GM04504 (cell line): ENCODE measurements around the gene BCL3.
A peak's percentile ranks its signal among the peaks of the same experiment; 100 is the strongest.
"Not testable (repeated sequence)": the region's sequence is repeated elsewhere in the genome, so short reads cannot be mapped to it uniquely, and the experiment has no call there.

Experiments used
- DNase-seq: peaks from one replicate; pipeline ENCODE4 v3.0.0-alpha.2; 2012; ENCODE audit warnings: low read depth

Gene BCL3, protein sequence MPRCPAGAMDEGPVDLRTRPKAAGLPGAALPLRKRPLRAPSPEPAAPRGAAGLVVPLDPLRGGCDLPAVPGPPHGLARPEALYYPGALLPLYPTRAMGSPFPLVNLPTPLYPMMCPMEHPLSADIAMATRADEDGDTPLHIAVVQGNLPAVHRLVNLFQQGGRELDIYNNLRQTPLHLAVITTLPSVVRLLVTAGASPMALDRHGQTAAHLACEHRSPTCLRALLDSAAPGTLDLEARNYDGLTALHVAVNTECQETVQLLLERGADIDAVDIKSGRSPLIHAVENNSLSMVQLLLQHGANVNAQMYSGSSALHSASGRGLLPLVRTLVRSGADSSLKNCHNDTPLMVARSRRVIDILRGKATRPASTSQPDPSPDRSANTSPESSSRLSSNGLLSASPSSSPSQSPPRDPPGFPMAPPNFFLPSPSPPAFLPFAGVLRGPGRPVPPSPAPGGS

DNA sequence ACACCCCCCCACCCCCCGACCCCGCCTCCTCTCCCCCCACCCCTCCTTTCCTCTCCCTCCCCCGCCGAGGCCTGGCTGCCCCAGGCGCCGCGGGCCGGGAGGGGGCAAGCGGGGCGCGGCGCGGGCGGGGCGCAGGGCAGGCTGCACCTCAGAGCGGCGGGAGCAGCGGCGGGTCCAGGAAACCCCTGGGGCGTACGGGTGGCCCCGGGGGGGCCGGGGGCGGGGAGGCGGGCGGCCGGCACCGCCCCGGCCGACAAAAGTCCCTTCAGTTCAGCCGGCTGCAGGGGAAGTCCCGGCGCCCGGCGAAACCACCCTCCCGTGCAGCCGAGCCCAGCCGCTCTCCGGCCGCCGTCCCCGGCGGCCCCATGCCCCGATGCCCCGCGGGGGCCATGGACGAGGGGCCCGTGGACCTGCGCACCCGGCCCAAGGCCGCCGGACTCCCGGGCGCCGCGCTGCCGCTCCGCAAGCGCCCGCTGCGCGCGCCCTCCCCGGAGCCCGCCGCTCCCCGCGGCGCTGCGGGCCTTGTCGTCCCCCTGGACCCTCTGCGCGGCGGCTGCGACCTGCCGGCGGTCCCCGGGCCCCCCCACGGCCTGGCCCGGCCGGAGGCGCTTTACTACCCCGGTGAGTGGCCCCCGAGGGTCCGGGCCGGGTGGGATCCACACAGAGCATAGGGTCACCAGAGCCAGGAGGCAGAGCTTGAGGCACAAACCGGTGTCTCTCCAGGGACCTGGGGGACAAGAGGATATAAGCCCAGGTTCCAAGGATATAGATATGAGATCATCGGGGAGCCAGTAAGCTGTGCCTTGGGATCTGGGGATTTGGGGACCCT is at the start of gene BCL3:
TSS of gene BCL3 (plus strand) at position 283 of the 829 bp plus-strand sequence. CDS start at position 366, 83 bp downstream.
- DNase-seq = peak; percentile 54

DNA sequence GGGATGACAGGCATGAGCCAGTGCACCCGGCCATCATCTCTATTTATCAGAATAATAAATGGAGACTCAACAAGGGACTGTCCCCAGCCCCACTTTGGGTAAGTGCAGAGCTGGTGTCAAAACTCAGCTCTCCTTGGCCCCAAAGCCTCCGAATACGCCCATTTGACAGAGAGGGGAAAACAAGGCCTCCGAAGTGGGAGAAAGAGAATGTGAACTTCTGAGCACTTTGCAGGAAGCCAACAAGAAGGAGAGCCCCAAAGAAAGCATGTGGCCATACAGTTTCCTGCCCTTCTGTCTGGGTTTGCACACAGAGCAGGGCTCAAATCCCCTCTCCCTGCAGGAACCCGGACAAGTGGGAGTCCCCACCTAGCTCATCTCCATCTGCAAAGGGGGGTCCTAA is 48.0 kb upstream of the BCL3 start:
- DNase-seq = no peak

DNA sequence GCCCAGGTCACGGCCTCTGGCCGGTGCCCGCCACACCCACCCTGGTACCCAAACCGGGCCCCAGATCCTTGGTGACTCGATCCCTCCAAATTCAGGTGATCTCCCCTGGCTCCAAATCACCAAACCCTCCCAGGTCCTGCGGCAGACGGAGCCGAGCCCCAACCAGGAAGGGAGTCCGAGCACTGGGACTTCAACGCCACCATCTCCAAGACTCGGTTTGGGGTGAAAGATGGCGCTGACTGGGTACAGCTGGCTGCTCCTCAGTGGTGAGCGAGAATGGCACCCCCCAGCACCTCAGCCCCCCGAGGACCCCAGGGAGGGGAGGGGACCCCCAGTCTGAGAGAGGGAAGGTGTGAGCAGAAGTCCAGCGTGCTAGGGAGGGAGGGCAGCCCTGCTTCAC is 47.3 kb upstream of the BCL3 start:
- DNase-seq = no peak

DNA sequence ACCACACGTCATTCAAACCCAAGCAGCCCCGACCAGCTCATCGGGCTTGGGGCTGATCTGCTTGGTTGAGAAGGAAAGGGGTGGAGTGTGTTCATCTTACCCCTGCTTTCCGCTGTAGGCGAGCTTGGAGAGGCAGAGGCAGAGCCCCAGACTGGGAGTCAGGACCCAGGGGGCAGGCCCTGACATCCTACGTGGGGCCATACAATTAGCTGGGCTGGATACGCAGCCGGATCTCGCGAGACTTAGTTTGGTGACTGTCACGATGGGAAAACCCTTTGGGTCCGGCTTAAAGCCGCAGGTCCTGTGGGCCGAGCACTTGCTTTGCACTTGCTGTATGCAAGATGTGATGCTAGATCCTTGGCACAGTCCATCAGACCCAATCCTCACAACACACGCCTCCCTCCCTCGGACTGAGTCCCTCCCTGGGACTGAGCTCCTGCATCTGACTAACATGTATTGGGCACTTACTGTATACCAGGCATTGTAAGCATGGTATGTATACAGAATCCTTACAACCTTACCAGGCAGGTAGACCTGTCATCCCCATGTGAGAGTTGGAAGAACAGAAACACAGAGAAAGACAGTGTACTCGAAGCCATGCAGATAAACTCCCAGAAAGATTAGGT is 45.8 kb upstream of the BCL3 start:
- DNase-seq = no peak

DNA sequence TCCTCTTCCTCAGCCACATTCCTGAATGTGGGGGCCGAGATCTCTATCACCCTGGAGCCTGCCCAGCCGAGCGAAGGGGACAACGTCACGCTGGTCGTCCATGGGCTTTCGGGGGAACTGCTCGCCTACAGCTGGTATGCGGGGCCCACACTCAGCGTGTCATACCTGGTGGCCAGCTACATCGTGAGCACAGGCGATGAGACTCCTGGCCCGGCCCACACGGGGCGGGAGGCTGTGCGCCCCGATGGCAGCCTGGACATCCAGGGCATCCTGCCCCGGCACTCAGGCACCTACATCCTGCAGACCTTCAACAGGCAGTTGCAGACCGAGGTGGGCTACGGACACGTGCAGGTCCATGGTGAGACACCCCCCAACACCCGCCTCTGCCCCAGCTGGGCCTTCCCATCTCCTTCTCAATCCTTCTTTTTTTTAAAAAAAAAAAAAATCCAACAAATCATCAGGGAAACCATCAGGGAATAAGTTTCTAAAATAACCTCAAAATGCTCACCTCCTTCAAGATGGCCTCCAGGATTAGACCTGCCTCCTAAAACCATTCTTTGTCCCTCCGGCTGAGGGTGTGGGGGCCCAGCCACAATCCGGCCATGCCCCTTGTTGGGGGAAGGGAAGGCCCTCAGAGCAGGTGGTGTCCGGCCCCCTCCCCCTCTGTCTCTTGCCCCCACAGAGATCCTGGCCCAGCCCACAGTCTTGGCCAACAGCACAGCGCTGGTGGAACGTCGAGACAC is 45.0 kb upstream of the BCL3 start:
- no peak for DNase-seq

DNA sequence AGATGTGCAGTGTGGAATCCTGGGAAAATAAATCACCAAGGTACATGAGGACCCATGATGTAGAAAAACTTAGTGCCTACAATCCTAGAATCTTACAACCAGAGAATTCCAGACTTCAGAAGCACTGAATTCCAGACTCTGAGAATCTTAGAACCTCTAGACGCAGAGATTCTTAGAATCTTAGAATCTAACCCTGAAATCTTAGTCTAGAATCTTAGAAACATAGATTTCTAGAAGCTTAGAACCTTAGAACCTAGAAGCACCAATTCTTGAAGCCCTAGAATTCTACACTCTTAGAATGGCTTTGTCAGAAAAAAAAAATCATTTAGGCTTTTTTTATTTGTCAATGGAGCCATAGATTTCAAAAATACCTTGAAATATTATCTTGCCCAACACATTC is 43.5 kb upstream of the BCL3 start:
- DNase-seq = no peak

DNA sequence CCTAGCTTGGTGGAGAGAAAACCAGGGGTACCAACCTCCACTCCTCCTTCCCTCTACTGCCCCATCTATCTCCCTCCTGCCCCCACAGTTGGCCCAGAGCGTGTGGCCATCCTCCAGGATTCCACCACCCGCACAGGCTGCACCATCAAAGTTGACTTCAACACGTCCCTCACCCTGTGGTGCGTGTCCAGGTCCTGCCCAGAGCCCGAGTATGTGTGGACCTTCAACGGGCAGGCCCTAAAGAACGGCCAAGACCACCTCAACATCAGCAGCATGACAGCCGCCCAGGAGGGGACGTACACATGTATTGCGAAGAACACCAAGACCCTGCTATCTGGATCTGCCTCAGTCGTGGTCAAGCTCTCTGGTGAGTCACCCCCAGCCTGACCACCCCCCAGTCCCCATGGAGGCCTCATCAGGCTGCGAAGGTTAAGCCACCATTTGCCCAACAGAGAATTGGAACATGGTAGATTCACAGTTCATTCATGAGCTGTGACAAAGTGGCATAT is 43.0 kb upstream of the BCL3 start:
- no peak for DNase-seq

DNA sequence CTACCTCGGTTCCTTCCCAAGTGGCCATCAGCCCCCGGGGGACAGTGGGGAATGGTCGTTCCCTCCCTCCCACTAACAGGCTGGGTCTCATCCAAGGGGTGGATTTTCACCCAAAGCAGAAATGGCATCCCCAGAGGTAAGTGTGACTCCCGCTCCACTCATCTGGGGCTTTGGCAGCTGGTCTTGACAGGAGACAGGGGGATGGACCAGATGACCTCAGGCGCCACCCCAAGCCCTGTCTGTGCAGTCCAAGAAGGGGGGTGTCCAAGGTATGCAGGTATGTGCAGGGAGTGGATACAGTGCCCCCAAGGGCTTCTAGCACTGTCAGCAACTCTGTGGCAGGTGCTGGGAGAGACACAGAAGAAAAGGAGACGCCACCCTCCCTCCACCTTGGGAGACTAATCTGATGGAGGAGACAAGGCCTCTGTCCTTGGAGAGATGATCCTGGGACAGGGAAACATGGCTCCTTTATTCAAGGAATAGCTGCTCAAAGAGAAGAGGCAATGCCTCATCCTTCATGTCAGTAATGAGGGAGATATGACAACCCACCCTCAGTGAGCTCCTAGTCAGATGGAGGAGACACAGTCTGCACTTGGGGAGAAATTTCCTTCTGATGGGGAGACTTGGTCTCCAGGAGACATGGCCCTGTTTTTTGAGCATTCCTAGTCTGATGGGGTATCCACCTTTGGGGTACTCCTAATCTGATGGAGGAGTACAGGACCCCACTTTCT is 41.8 kb upstream of the BCL3 start:
- DNase-seq = no peak

DNA sequence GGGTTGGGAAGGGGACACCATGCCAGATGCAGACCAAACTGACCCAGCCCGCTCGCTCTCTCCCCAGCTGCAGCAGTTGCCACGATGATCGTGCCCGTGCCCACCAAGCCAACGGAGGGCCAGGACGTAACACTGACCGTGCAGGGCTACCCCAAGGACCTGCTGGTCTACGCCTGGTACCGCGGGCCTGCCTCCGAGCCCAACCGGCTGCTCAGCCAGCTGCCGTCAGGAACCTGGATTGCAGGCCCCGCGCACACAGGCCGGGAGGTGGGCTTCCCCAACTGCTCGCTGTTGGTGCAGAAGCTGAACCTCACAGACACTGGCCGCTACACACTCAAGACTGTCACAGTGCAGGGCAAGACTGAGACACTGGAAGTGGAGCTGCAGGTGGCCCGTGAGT is 40.7 kb upstream of the BCL3 start:
- DNase-seq = no peak

DNA sequence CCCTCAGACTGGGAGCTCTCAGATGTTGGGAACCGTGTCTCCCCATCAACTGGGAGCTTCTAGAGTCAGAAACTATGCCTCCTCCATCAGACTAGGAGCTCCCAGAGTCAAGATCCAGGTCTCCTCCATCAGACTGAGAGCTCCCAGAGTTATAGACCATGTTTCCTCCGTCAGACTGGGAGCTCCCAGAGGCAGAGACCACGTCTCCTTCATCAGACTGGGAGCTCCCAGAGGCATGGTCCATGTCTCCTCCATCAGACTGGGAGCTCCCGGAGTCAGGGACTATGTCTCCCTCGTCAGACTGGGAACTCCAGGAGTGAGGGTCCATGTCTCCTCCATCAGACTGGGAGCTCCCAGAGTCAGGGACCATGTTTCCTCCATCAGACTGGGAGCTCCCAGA is 39.6 kb upstream of the BCL3 start:
- DNase-seq = no peak

DNA sequence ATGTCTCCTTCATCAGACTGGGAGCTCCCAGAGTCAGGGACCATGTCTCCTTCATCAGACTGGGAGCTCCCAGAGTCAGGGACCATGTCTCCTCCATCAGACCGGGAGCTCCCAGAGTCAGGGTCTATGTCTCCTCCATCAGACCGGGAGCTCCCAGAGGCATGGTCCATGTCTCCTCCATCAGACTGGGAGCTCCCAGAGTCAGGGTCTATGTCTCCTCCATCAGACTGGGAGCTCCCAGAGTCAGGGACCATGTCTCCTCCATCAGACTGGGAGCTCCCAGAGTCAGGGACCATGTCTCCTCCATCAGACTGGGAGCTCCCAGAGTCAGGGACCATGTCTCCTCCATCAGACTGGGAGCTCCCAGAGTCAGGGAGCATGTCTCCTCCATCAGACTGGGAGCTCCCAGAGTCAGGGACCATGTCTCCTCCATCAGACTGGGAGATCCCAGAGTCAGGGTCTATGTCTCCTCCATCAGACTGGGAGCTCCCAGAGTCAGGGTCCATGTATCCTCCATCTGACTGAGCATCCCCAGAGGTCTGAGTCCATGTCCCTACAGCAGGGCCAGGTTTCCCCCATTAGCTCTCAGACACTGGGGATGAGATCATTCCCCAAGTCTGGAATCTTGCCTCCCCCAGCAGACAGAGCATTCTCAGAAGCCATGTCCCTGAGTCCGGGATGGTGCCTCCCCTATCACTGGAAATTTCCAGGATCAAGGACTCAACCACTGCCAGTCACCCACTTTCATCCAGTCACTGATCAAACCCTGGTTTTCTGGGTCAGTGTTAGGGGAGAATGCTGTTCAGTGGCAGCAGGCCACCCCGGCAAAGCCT is 38.9 kb upstream of the BCL3 start:
- not testable (repeated sequence) for DNase-seq

DNA sequence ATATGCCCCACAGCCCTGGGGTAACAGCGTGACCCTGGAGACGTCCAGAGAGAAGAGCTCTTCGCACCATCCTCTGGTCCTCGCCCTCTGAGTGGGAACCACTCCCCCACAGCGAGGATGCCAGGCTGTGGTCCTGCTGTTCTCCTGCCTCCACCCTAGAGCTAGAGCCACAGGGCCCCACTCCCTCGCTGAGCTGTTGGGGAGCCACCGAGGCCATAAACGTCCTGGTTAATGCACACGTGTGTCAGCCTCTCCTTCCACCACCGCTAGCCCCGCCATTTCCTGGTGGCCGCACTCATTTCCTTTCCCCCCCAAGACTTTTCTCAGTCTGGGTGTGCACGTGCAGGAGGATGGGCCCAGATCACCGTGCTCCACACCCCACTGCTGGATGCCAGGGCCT is 38.0 kb upstream of the BCL3 start:
- no peak for DNase-seq

DNA sequence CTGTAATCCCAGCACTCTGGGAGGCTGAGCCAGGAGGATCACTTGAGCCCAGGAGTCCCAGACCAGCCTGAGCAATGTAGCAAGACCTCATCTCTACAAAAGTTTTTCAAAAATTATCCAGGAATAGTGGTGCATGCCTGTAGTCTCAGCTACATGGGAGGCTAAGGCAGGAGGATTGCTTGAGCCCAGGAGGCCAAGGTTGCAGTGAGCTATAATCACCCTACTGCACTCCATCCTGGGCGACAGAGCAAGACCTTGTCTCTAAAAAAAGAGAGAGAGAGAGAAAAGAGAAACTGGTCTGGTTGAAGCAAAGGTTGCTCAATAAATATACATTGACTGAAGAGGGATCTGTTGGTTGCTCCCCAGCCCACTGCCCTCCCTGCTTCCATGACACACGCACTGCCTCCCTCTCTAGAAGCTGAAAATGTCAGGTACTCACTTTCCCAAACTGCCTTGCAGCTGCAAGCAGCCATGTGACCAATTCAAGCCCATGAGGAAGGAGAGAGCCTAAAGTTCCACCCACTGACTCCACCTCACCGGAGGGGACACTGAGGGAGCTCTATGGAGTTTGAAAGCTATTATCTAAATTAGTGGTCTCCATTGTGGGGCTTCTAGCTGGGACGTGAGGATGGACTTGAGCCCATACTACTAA is 35.5 kb upstream of the BCL3 start:
- no peak for DNase-seq

DNA sequence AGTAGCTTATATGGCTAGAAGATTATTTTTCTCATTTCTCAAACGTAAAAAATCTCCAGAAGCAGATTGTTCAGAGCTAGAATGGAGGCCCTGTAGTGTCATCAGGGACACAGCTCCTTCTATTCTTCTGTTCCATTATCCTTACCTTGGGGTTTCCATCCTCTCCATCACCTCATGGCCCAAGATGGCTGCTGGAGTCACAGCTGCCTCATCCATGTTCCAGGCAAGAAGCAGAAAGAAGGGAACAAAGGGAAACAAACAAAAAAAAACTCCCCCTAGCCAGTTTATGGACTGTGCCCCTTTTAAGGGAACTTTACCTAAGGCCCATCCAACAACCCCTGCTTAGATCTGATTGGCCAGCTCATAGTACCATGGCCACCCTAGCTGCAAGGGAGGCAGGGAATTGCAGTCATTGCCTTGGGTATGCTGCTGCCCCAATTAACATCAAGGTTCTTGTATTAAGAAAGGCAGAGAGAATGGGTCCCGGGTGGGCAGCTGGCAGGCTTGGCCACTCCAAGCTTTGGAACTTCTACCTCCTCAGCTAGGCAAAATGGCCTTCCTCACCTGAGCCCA is 33.8 kb upstream of the BCL3 start:
- no peak for DNase-seq

DNA sequence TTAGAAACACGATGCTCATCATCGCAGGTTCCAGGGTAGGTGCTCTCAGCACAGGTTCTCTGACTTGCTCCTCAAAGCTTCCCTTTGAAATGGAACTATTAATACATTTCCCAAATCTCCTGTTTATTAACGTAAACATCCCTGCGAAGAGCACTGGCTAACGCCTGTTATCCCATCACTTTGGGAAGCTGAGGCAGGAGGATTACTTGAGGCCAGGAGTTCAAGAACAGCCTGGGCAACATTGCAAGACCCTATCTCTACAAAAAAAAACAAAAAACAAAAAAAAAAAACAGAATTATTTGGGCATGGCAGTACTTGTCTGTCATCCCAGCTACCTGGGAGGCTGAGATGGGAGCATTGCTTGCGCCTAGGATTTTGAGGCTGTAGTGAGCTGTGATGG is 30.9 kb upstream of the BCL3 start:
- no peak for DNase-seq

DNA sequence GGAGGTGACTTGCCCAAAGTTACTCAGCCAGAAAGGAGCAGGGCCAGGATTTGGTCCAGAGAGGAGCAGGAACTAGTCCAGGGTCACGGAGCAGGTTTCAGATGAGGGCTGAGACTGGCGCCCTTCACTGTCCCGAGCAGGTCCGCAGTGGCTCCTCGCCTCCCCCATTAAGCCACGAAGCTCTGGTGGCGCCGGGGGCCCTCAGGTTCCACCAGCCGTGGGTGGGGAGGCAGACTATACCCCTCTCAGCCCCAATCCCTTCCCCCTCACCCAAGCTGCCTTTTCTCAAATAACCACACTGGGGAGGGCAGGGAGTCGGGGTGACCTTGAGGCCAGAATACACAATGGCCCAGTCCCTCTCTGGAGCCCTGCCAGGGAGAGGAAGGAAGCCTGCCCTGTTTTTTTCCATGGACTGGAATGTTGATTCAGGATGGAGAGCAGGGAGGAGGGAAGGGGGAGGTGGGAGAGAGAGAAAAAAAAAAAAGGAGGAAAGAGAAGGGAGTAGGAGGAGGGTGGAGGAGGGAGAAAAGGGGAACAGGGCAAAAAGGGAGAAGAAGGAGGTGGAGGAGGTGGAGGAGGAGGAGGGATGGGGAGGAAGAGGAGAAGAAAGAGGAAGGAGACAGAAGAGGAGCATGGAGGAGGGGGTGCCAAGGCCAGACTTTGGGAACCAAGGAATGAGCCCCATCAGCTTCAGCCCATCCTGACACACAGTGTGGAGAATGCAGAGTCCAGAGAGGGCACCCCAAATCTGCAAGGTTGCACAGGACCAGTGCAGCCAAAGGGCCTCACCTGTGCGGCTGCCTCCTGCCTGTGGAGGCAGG is 29.9 kb upstream of the BCL3 start:
- no peak for DNase-seq

DNA sequence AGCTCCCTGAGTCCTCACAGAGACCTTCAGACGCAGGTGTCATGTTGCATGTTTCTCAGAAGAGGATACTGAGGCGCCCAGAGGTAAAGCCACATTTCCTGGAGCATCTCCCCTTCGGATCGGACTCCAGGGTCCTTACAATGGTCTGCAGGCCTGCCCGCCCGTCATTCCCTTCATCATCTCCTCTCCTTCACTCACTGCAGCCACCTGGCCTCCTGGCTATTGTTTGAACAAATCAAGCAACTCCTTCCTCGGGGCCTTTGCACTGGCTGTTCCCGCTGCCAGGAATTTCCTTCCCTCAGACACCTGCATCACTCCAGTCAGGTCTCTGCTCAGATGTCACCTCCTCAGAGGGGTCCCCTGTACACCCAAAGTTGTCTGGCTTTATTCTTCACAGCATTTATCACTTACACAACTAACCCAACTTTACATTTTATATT is 29.2 kb upstream of the BCL3 start:
- DNase-seq = no peak

DNA sequence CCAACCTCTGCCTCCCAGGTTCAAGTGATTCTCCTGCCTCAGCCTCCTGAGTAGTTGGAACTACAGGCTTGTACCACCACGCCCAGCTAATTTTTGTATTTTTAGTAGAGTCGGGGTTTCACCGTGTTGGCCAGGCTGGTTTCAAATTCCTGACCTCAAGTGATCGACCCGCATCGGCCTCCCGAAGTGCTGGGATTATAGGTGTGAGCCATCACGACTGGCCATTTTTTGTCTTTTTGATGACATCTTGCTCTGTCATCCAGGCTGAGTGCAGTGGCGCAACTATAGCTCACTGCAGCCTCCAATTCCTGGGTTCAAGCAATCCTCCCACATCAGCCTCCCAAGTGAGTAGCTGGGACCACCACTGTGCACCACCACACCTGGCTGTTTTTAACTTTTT is 28.1 kb upstream of the BCL3 start:
- DNase-seq = not testable (repeated sequence)
